ENCODE data around the gene ITPRIP.

The ITPRIP gene, protein sequence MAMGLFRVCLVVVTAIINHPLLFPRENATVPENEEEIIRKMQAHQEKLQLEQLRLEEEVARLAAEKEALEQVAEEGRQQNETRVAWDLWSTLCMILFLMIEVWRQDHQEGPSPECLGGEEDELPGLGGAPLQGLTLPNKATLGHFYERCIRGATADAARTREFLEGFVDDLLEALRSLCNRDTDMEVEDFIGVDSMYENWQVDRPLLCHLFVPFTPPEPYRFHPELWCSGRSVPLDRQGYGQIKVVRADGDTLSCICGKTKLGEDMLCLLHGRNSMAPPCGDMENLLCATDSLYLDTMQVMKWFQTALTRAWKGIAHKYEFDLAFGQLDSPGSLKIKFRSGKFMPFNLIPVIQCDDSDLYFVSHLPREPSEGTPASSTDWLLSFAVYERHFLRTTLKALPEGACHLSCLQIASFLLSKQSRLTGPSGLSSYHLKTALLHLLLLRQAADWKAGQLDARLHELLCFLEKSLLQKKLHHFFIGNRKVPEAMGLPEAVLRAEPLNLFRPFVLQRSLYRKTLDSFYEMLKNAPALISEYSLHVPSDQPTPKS

DNA sequence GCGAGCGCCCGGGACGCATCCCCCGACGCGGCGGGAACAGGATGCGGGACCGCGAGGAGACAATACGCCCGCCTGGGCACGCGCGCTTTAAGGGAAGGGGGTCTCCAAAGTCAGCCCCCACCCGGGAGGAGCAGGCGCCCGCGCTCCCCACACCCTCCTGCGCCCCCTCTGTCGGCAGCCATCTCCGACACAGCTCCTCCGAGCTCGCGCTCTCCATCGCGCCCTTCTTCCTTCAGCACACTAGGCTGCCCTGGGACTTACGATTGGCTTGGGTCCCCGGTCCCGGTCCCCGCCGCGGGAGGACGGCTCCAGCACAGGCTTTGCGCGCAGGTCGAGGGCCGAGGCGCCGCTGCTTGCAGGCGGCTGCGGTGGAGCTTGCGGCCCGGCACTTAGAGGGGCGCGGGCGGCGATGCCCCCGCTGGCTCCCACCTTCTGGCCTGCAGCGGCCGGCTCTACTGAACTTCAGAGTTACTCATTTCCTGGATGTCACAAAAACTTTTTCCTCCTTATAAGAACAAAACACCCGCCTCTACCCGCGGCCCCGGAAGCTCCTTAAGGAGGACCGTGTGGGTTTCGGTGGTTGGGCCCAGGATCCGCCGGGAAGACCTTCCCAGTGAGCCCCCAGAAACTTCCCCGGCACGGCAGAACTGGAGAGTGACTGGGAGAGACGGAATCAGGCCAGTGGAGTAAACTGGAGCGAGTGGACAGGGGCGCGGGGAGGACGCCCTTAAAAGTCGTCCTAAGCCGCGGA lies at the start of gene ITPRIP:
ITPRIP (minus strand) TSS at position 481 of the 751 bp plus-strand sequence. CDS start 22,414 bp downstream, outside the sequence.
- peak; percentile 53 to 61 for DNase-seq (ENCODE audit: low read depth in 2 of 2)

DNA sequence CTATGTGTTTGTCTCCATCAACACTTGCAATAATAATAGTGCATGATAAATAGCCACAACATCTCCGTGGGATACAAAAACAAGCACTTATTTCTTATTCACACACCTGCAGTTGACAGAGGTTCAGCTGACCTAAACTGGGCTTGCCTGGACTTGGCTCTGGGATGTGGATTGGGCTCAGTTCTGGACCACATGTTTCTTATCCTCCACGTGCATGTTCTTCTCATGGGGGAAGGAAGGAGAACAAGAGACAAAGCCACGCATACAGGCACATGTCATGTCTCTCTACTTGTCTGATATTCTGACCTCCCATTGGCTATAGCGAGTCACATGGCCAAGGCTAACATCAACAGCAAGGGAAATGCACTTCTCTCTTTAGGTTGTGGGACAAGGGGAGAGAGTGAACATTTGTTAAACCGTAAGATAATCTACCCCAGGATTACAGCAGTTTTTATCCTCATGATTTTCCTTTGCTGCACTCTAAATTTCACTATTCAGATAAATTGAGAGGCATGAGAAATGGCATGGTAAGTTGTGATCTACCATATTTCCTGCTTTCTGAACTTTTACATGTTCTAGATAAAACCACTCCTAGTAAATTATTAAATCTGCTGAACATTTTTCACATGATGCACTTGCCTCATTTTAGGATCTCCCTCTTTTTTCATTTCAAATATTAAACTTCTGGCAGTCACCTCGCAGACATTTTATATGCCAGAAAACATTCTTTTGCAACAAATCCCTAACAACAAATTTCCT lies 49.0 kb upstream of the ITPRIP start:
- DNase-seq (ENCODE audit: low read depth in 2 of 2): no peak

- no peak for DNase-seq (ENCODE audit: low read depth in 2 of 2)
Measured at GRCh38 chr10:104380336-104380735, 42.1 kb upstream of the ITPRIP start.

GRCh38 chr10:104376784-104377300 lies 38.6 kb upstream of the ITPRIP start:
- no peak for DNase-seq (ENCODE audit: low read depth in 2 of 2)

DNA sequence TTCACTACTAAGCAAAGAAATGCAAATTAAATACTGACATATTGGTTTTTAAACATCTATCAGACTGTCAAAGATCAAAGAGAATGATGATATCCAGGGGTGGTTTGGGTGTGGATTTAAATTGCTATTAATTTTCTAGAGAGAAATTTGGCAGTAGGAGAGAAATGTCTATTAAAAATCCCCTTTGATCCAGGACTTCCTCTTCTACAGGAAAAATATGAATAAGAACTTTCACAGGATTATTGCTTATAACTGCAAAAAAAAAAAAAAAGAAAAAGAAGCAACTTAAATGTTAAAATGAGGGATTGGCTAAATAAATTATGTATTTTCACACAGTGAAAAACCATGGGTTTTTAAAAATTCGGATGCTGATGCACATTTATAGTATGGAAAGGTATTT lies 36.3 kb upstream of the ITPRIP start:
- DNase-seq (ENCODE audit: low read depth in 2 of 2): no peak

- no peak for DNase-seq (ENCODE audit: low read depth in 2 of 2)
Measured at GRCh38 chr10:104371753-104372152, 33.5 kb upstream of the ITPRIP start.

- no peak for DNase-seq (ENCODE audit: low read depth in 2 of 2)
Measured at GRCh38 chr10:104368381-104368780, 30.1 kb upstream of the ITPRIP start.

DNA sequence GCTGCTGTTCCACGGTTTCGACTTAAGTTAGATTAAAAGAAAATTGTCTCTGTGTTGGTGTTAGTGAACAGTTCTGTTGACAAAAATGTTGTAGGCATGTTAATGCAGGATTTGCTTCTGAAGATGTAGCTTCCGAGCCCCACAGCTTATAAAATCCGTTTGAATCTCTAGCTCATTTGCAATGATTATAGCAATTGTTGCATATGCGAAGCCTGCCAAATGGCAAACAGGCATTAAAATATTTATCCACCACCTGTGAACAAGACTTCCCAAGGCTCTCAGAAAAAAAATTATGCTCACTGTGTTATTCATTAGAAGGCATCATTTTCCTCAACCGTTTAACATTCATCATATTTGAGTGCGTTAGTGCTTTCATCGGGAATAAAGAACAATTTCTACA lies 29.6 kb upstream of the ITPRIP start:
- DNase-seq (ENCODE audit: low read depth in 2 of 2): no peak

- no peak for DNase-seq (ENCODE audit: low read depth in 2 of 2)
Measured at GRCh38 chr10:104359811-104360210, 21.5 kb upstream of the ITPRIP start.

DNA sequence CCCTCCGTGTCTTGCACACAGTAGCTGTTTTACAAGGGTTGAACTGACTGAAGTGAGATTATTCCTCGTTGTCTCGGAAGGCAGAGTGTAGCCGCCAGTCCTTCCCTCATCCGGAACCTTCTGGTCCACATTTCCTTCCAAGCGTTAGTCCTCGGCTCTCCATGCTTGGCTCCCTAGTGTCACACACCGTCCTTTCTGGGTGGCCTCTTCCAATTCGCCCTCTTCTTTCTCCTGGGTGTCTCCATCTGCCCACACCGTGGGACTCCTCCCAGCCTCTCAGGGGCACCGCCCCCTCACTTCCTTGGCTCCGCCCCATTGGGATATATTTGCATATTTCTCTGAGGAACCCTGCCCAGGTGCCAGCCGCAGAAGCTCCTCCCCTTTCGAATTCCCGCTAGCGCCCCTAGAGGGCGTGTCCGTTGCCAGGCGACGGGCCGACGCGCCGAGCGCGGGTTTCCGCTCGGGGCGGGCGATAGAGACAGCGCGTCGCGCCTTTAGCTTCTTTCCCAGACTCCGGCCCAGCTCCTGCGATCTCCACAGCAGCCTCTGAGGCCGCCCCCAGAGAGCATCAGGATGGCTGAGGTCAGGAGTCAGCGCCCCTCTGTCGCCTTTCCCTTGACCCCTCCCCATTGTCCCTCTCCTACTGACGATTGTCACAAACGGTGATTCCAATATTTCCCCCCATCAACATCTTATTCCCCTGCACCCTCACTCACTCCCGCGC lies 15.2 kb upstream of the ITPRIP start, which contains the start of gene CFAP58:
CFAP58 (plus strand) TSS at position 509 of the 724 bp plus-strand sequence; CDS start at position 574, 65 bp downstream.
- peak; percentile 78 to 83 for DNase-seq (ENCODE audit: low read depth in 2 of 2)

- no peak for DNase-seq (ENCODE audit: low read depth in 2 of 2)
Measured at GRCh38 chr10:104351919-104352318, 13.7 kb upstream of the ITPRIP start.

DNA sequence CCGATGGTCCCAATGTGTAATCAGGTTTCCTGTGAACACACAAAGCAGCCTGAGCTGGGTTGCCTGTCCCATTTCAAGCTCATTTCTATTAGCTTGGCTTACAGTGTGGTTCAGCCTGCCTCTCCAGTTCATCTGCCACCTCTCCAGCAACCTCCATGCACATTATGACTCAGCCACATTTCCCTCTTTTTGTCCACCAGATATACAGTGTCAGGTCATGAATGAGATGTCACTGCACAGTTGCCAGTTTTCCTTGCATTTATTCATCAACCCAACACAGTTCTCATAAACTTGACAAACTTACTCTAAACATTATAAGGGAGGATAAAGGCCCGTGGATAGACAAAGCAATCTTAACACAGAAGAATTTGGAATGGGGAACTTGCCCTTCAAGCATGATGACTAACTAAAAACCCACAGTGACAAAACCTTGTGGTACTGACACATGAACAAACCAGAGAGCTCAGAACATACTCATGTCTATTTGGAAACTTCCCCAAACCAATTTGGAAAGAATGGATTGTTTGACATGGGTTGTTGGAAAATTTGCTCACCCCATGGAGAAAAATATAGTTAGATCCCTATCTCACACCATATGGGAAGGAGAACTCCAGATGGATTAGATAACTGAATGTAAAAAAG lies 12.9 kb upstream of the ITPRIP start:
- DNase-seq (ENCODE audit: low read depth in 2 of 2): no peak

DNA sequence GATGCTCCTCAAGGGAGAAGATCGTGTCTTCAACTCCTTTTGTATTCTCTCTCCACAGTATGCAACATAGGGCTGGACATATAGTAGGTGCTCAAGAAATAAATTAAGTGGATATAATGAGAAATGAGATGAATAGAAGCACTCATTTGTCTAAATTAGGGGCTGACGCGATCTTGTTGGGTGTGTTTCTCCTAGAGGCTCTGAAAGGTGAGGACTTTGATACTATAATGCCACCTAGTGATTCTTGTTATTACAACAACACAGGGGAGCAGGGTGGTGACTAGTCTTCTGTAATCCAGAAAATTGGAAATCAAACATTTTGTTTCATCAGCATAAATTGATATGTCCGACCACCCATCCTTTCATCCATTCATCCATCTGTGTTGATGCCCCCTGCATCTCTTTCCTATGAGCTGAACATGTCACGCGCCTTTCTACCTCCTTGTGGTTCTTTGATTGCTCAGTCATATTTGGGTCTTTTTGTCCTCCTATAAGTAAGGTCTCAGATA lies 11.9 kb upstream of the ITPRIP start:
- DNase-seq (ENCODE audit: low read depth in 2 of 2): no peak

GRCh38 chr10:104349623-104350126 lies 11.4 kb upstream of the ITPRIP start:
- DNase-seq (ENCODE audit: low read depth in 2 of 2): no peak

DNA sequence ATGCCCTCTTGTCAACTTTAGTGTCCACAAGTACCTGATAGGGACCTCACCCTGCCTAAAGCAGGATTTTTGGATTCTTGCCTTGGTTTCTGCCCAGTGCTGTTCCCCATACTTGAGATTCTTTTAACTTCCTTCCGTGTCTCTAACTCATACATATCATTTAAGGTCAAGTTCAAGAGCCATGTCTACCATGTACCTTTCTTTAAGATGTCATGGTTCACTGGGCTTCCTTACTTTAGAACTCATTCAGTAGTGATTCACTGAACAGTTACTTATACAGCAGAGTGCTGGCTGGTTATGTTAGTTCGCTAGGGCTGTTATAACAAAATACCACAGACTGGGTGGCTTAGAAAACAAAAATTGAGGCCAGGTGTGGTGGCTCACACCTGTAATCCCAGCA lies 10.3 kb upstream of the ITPRIP start:
- no peak for DNase-seq (ENCODE audit: low read depth in 2 of 2)

GRCh38 chr10:104347295-104348045 lies 9.2 kb upstream of the ITPRIP start:
- DNase-seq (ENCODE audit: low read depth in 2 of 2): no peak

- no peak for DNase-seq (ENCODE audit: low read depth in 2 of 2)
Measured at GRCh38 chr10:104345941-104346340, 7.7 kb upstream of the ITPRIP start.

- DNase-seq (ENCODE audit: low read depth in 2 of 2): no peak
Measured at GRCh38 chr10:104345515-104345914, 7.2 kb upstream of the ITPRIP start.

- DNase-seq (ENCODE audit: low read depth in 2 of 2): no peak
Measured at GRCh38 chr10:104344219-104344618, 6.0 kb upstream of the ITPRIP start.

All from stimulated activated CD8-positive, alpha-beta memory T cell treated with anti-CD3 and anti-CD28 coated beads, Interleukin-15, amount 100 ng/mL, for 4 hours (primary cell).